Epithelial cell of proximal tubule (primary cell): ENCODE results near the gene NPIPB13. TPM values are rescaled to one million over a fixed set of nuclear protein-coding genes. Genes with fewer than 3 reads are reported as not detected.
A peak's percentile ranks its signal among the peaks of the same experiment; 100 is the strongest.
"Not testable (repeated sequence)": the region's sequence is repeated elsewhere in the genome, so short reads cannot be mapped to it uniquely, and the experiment has no call there.

ENCODE experiments used
- DNase-seq: peaks from one replicate; pipeline ENCODE4 v3.0.0-alpha.2; 2011; ENCODE audit warnings: low read depth
- H3K4me3 ChIP-seq: 2 replicates; pipeline ENCODE4 v1.5.1; 2011; ENCODE audit warnings: low read depth, mild to moderate bottlenecking, low read length
- total RNA-seq: library from RNA; depleted of rRNA; stranded (reverse); fragments of >200 nt; gene quantifications from 2 replicates; pipeline ENCODE4 v1.2.3, GENCODE V29; 2015

NPIPB13 gene
- 0.98 and 4.0 TPM in 2 replicates for total RNA-seq

DNA sequence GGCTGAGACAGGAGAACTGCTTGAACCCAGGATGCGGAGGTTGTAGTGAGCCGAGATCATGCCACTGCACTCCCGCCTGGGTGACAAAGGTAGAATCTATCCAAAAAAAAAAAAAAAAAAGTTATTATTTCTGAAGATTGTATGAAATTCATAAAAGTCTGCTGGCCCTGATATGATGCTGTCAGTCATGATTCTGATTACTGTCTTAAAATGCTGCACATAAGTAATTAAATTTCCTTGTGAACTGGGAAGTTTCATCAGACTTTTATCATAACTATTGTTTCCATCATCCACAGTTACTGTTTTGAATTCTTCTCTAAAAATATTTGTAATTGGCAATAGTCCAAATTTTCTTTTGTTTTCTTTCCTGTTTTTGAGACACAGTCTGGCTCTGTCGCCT lies at the start of gene NPIPB13:
Gene NPIPB13 (minus strand): TSS at position 101 of the 400 bp plus-strand sequence. CDS start 2,906 bp downstream, outside the sequence.
- H3K4me3 ChIP-seq, DNase-seq: not testable (repeated sequence)

DNA sequence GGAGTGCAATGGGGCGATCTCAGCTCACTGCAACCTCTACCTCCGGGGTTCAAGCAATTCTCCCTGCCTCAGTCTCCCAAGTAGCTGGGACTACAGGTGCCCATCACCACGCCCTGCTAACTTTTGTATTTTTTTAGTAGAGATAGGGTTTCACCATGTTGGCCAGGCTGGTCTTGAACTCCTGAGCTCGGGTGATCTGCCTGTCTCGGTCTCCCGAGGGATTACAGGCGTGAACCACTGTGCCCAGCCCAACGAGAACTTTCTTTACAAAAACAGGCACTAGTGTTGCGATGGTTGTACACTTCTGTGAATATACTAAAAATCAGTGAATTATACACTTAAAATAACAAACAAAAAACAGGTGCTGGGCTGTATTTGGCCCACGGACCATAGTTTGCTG lies 34.1 kb upstream of the NPIPB13 start:
- not testable (repeated sequence) for DNase-seq, H3K4me3 ChIP-seq

DNA sequence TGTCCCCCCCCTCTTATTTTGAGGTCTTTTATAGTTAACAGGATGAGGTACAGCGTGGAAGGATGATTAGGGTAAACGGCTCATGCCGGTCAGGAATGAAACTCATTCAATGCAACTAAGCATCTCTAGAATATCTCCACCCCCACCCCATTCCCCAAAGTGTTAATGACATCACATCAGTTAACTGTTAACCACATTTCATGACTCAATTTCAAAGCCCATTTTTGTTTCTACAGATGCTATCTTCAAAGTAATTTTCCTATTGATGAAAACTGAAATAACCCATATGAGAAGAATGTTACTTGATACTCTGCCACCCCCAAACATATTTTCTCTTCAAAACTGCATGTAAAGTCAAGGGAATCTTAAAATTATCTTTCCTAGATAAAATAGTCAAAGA lies 30.2 kb upstream of the NPIPB13 start:
- H3K4me3 ChIP-seq, DNase-seq: not testable (repeated sequence)

DNA sequence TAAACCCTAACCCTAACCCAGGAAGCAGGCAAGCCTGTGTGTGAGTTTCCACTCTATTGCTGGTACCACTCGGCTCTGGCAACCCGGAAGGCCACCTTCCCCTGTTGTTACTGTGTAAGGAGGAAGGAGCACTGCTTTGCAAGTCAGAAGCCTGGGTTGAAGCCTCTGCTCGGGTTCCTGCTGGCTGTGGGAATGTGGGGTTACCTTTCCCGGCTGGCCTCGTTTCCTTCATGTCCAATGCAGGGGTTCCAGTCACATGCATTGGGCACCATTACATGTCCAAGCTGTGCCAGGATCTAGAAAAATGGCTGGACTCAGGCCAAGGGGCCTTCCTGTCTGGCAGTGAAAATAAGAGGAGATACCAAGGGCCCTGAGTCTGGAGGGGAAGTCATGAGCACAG lies 31.2 kb downstream of the NPIPB13 start:
- DNase-seq, H3K4me3 ChIP-seq: not testable (repeated sequence)

DNA sequence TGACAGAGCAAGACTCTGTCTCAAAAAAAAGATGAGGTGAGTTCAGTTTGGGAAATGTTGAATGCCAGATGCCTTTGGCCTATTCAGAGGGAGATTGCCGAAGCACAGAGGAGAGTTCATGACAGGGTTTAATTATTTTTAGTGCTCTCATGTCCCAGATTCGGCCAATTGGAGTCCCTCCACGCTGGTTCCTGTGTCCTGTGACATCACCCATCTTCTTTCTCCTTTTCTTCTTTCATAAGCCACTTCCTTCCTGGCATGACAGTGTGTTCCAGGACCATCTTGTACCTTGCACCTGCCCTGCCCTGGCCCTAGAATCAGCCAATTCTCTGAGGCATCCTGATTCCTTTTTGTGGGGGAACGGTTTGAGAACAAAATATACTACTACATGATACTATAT lies 36.9 kb downstream of the NPIPB13 start:
- DNase-seq, H3K4me3 ChIP-seq: not testable (repeated sequence)

DNA sequence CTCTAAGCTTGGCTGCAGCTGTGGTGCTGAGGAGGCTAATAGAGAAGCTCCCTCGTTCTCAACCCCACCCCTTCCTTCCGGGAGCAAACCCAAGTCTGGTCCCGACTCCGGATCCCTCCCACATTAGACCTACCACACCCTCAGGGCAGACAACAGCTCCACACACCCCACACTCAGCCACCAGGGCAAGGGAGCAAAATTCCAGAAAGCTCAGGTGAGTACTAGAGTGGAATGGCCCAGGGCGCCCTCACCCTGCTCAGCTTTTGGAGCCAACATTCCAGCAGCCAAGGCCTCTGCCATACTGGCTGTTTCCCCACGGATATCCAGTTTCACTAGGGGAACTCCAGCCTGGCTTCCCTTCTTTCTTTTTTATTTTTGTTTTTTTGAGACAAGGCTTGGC lies 39.2 kb downstream of the NPIPB13 start:
- H3K4me3 ChIP-seq, DNase-seq: not testable (repeated sequence)

DNA sequence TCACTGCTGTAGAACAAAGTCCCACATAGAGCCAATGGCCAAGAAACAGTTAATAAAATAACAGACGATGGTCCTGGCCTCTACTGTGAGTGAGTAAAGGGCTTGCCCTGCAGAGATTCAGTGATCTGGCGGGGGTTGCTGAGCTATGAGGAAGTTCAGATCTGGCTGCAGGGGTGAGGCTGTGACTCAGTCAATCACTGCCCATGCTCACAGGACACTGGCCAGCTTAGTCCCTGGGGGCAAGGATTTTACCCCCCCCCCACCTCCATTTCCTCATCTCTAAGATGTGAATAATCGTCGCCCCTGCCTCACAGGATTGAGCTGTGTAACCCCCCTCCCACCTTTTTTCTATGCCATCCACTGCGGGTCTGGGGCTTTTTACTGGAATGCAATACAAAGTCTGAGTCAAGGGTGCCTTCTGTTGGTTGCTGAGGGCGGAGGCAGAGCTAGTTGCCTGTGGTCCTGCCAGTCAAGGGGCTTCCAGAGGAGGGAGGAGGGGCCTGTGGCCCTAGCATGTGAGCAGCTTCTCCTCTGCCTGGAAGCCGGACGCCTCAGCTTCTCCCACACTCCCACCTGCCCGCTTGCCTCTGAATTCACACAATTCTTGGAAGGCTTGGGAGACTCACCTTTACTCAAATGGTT lies 41.1 kb downstream of the NPIPB13 start:
- H3K4me3 ChIP-seq, DNase-seq: not testable (repeated sequence)

DNA sequence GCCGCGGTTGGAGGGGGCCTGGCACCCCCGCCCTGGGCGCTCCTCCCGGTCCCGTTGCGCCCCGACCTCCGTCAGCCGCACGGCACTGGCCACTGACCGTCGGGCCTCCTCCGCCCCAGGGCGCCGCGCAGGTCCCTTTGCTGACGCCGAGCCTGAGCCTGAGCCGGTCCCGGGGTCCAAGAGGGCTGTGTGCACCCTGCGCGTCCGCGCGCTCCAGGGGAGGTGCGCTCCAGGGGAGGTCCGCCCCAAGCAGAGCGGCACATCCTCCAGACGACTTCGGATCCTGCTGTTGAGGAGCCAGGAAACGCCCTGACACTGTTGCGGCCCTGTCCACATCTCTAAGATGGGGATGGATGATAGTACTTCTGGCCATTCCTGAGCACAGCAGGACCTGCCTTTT lies 42.0 kb downstream of the NPIPB13 start:
- DNase-seq = not testable (repeated sequence)
- H3K4me3 ChIP-seq = peak overlapping the region; percentile 52

DNA sequence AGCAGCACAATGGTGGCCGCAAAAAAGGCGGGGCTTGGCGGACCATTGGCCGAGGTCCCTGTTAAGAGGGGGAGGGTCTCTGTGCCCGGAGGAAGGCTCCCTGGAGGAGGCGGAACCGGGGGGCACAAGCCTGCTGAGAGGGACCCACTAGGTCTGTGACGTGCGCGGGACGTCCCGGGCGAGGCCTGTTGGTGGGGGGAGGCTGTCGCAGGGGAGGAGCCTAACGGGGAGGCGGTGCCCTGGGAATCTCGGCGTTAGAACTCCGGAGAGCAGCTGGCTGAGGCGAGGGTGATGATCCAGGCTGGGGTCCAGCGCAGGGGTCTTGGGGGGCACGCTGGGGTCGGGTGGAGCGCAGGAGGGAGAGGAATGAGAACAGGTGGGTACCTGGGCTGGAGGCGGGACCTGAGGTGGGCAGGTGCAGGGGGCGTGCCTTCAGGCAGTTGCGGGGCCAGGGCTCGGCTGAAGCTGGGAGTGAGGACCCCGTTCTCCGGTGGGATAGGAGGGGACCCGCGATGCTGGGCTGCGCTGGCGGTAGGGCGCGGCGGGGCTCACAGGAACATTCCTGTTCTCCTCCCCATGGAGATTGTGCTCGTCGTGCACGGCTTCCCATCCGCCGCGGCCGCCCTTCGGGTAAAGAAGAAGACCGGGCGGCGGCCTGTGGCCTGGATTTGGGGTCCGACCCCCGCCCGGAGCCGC lies 42.6 kb downstream of the NPIPB13 start:
- H3K4me3 ChIP-seq = peak overlapping the region; percentile 52
- DNase-seq = not testable (repeated sequence)

DNA sequence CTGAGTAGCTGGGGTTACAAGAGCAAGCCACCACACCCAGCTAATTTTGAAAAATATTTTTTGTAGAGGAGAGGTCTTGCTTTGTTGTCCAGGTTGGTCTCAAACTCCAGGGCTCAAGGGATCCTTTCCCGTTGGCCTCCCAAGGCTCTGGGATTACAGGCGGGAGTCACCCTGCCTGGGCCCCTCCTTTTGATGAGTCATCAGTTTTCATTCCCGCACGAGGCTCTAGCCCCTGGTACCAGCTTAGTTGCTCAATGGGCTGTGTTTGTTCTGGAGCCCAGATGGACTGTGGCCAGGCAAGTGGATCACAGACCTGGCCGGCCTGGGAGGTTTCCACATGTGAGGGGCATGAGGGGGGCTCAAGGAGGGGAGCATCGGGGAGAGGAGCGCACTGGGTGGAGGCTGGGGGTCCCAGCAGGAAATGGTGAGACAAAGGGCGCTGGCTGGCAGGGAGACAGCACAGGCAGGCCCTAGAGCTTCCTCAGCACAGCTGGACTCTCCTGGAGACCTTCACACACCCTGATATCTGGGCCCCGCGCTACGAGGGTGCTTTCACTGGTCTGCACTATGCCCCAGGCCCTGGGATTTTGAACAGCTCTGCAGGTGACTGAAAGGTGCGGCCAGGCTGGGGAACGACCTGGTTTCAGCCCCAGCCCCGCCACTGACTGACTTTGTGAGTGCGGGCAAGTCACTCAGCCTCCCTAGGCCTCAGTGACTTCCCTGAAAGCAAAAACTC lies 48.5 kb downstream of the NPIPB13 start:
- H3K4me3 ChIP-seq, DNase-seq: not testable (repeated sequence)

DNA sequence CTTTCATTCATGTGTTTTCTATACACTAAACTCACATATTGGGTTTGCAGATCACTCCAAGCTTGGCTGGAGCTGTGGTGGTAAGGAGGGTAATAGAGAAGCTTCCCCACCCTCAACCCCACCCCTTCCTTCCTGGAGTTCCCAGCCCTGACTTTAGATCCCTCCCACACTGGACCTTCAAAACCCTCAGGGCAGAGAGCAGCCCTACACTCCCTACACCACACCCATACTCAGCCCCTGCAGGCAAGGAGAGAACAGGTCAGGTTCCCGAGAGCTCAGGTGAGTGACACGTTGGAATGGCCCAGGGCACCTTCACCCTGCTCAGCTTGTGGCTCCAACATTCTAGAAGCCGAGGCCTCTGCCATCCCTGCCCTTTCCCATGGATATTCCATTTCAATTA lies 49.2 kb downstream of the NPIPB13 start, which contains the start of gene SULT1A3:
Gene SULT1A3 (plus strand): TSS at position 207 of the 400 bp plus-strand sequence. CDS start 1,474 bp downstream, outside the sequence.
- H3K4me3 ChIP-seq, DNase-seq: not testable (repeated sequence)

Other genes with a start within 250 kb of the NPIPB13 start
- 0.17 and 0.22 TPM in 2 replicates for gene DOC2A, start 237.5 kb downstream of the NPIPB13 start, total RNA-seq
- gene C16orf92, start 225.3 kb downstream of the NPIPB13 start, total RNA-seq = not detected in 2 replicates
- gene TLCD3B, start 217.2 kb downstream of the NPIPB13 start, total RNA-seq = not detected in 2 replicates
- 1,398 and 2,089 TPM in 2 replicates for gene ALDOA, start 182.7 kb downstream of the NPIPB13 start, total RNA-seq
- gene PPP4C, start 172.5 kb downstream of the NPIPB13 start, total RNA-seq = 98.4 and 178 TPM in 2 replicates
- gene TBX6, start 156.6 kb downstream of the NPIPB13 start, total RNA-seq = 0.07 and 1.3 TPM in 2 replicates
- 16.0 and 41.3 TPM in 2 replicates for gene YPEL3, start 152.3 kb downstream of the NPIPB13 start, total RNA-seq
- gene GDPD3, start 134.9 kb downstream of the NPIPB13 start, total RNA-seq = 0.72 TPM in 1 of 2 replicates, not detected in the other
- gene MAPK3, start 125.3 kb downstream of the NPIPB13 start, total RNA-seq = 33.6 and 34.4 TPM in 2 replicates
- gene CORO1A, start 64.9 kb downstream of the NPIPB13 start, total RNA-seq = 24.1 and 26.3 TPM in 2 replicates
- gene BOLA2B, start 54.8 kb downstream of the NPIPB13 start, total RNA-seq = 421 and 538 TPM in 2 replicates
- gene SLX1A, start 54.6 kb downstream of the NPIPB13 start, total RNA-seq = 57.7 and 158 TPM in 2 replicates
- 6.6 and 12.1 TPM in 2 replicates for gene SULT1A3, start 49.2 kb downstream of the NPIPB13 start, total RNA-seq
- gene CD2BP2, start 106.8 kb upstream of the NPIPB13 start, total RNA-seq = 68.9 and 75.2 TPM in 2 replicates
- 51.8 and 53.6 TPM in 2 replicates for gene TBC1D10B, start 122.0 kb upstream of the NPIPB13 start, total RNA-seq
- not detected in 2 replicates for gene MYL11, start 126.3 kb upstream of the NPIPB13 start, total RNA-seq
- gene SEPTIN1, start 134.1 kb upstream of the NPIPB13 start, total RNA-seq = 0.23 TPM in 1 of 2 replicates, not detected in the other
- gene ZNF48, start 146.9 kb upstream of the NPIPB13 start, total RNA-seq = 12.6 and 15.6 TPM in 2 replicates
- gene ZNF771, start 159.1 kb upstream of the NPIPB13 start, total RNA-seq = 6.1 and 13.1 TPM in 2 replicates
- gene DCTPP1, start 181.6 kb upstream of the NPIPB13 start, total RNA-seq = 108 and 136 TPM in 2 replicates
- gene SEPHS2, start 197.4 kb upstream of the NPIPB13 start, total RNA-seq = 17.6 and 27.6 TPM in 2 replicates
- not detected in 2 replicates for gene ITGAL, start 224.3 kb upstream of the NPIPB13 start, total RNA-seq